Omental fat pad (tissue), 4 donors: ENCODE data around the gene HLA-C. TPM values are rescaled to one million over a fixed set of nuclear protein-coding genes. Genes with fewer than 3 reads are reported as not detected.
"Not testable (repeated sequence)": the region's sequence is repeated elsewhere in the genome, so short reads cannot be mapped to it uniquely, and the experiment has no call there.

Experiments used
- ATAC-seq: fragments of 150-250 bp; one replicate; pipeline ENCODE4 v1.9.1; 2016; ENCODE audit warnings: mild to moderate bottlenecking, moderate library complexity; ENCODE audit not compliant: low FRiP score
- DNase-seq: peaks from one replicate; pipeline ENCODE4 v3.0.0-alpha.2; 2019; ENCODE audit warnings: low spot score
- CTCF ChIP-seq, 3 donors: fragments of 450-650 bp; IDR thresholded peaks; one replicate each; pipeline ENCODE4 v1.5.1; 2016 to 2017; ENCODE audit warnings: antibody characterized with exemption in 3 of 3, mild to moderate bottlenecking in 3 of 3, moderate library complexity in 2 of 3
- small RNA-seq: library from RNA; depleted of rRNA; stranded (forward); fragments of <200 nt; gene quantifications from one replicate; pipeline ENCODE3, GENCODE V24; 2016
- total RNA-seq, 4 donors: library from RNA; depleted of rRNA; stranded (reverse); fragments of >200 nt; gene quantifications; one replicate each; pipeline ENCODE4 v1.1.0, GENCODE V29; 2016

The HLA-C gene
- total RNA-seq, 4 donors from 2014 or later = 210 to 923 (median 462) TPM

- ATAC-seq (no peak), DNase-seq (no peak)
- TF ChIP-seq CTCF (IDR thresholded peaks at IDR 0.05) = no peak
These were observed 28.4 kb downstream of the HLA-C start for GRCh38 chr6:31243508-31243907.

GRCh38 chr6:31239854-31240253 is 32.0 kb downstream of the HLA-C start:
- no peak for TF ChIP-seq CTCF (IDR thresholded peaks at IDR 0.05)
- ATAC-seq = no peak
- no peak for DNase-seq

- not testable (repeated sequence) for ATAC-seq, DNase-seq
These were observed 37.8 kb downstream of the HLA-C start for GRCh38 chr6:31234101-31234500.

- TF ChIP-seq CTCF (IDR thresholded peaks at IDR 0.05) = no peak
- ATAC-seq = no peak
These were observed 43.4 kb downstream of the HLA-C start for GRCh38 chr6:31228476-31228875.

GRCh38 chr6:31227143-31227542 is 44.7 kb downstream of the HLA-C start:
- TF ChIP-seq CTCF (IDR thresholded peaks at IDR 0.05) = no peak
- no peak for ATAC-seq
- DNase-seq = no peak

More at GRCh38 chr6:31228476-31228875, 43.4 kb downstream of the HLA-C start:
- DNase-seq = no peak

- TF ChIP-seq CTCF (IDR thresholded peaks at IDR 0.05) = no peak
- DNase-seq = no peak
- no peak for ATAC-seq
These were observed 46.2 kb downstream of the HLA-C start for GRCh38 chr6:31225735-31226134.

- ATAC-seq = no peak
- DNase-seq = no peak
- no peak for TF ChIP-seq CTCF (IDR thresholded peaks at IDR 0.05)
These were observed 49.4 kb downstream of the HLA-C start for GRCh38 chr6:31222496-31222895.

Small RNAs within 50 kb of the gene (small RNA-seq; reads per million reads assigned to genes)
- not detected for gene AL662844.1

Other genes starting within 250 kb of the HLA-C start
- not detected for gene C6orf15, start 159.5 kb downstream of the HLA-C start, total RNA-seq
- 1 to 10 TPM in 3 of 4 donors, under 1 TPM in 1; 0.60 to 1.3 (median 1.3) TPM for gene PSORS1C1, start 157.3 kb downstream of the HLA-C start, total RNA-seq
- not detected for gene CDSN, start 151.6 kb downstream of the HLA-C start, total RNA-seq
- not detected for gene PSORS1C2, start 133.0 kb downstream of the HLA-C start, total RNA-seq
- 10 to 100 TPM in 1 of 4 donors, 1 to 10 TPM in 3; 4.6 to 21.1 (median 5.0) TPM for gene CCHCR1, start 114.3 kb downstream of the HLA-C start, total RNA-seq
- 10 to 100 TPM in 1 of 4 donors, 1 to 10 TPM in 3; 1.9 to 19.5 (median 2.7) TPM for gene TCF19, start 113.5 kb downstream of the HLA-C start, total RNA-seq
- gene POU5F1, start 101.4 kb downstream of the HLA-C start, total RNA-seq = 1 to 10 TPM in 2 of 4 donors, under 1 TPM in 1, not detected in 1; 0.37 to 2.4 (median 1.3) TPM
- gene HLA-B, start 85.1 kb upstream of the HLA-C start, total RNA-seq = 1,000 to 10,000 TPM in 2 of 4 donors, 100 to 1,000 TPM in 2; 719 to 1,698 (median 1,160) TPM
- 10 to 100 TPM; 13.7 to 18.0 (median 16.6) TPM for gene MICA, start 131.5 kb upstream of the HLA-C start, total RNA-seq
- 1 to 10 TPM; 3.3 to 5.8 (median 5.8) TPM for gene MICB, start 226.1 kb upstream of the HLA-C start, total RNA-seq